Right lobe of liver (tissue), 6 donors: ENCODE results near the gene CDIPT. TPM values are rescaled to one million over a fixed set of nuclear protein-coding genes. Genes with fewer than 3 reads are reported as not detected.

ENCODE experiments used
- ATAC-seq, 4 donors: fragments of 200-7000 bp; cut with Tn5 transposase; one replicate each; pipeline ENCODE4 v1.9.1; 2020; ENCODE audit warnings: mild to moderate bottlenecking in 4 of 4, moderate library complexity in 4 of 4
- DNase-seq, 3 donors: peaks; one replicate each; pipeline ENCODE4 v3.0.0-alpha.2; 2020
- H3K27ac ChIP-seq, 3 donors: fragments of 200-600 bp; one replicate each; pipeline ENCODE4 v1.8.0; 2022
- H3K27me3 ChIP-seq, 2 donors: fragments of 200-600 bp; one replicate each; pipeline ENCODE4 v1.8.0; 2022
- H3K36me3 ChIP-seq, 4 donors: fragments of 200-600 bp; sonication (generic) in 1 of 4; one replicate each; pipeline versions ENCODE4 v1.5.1 to v1.8.0; 2017 to 2022; ENCODE audit warnings: control low read depth in 1 of 4
- H3K4me1 ChIP-seq, 4 donors: fragments of 200-600 bp; sonication (generic) in 1 of 4; one replicate each; pipeline versions ENCODE4 v1.5.1 to v1.8.0; 2017 to 2022; ENCODE audit warnings: control low read depth in 1 of 4
- H3K4me3 ChIP-seq, 3 donors: fragments of 200-600 bp; one replicate each; pipeline ENCODE4 v1.8.0; 2022
- H3K9me3 ChIP-seq, 4 donors: fragments of 200-600 bp; sonication (generic) in 1 of 4; one replicate each; pipeline versions ENCODE4 v1.5.1 to v1.8.0; 2017 to 2022; ENCODE audit warnings: control low read depth in 1 of 4
- POLR2A ChIP-seq: fragments of 450-650 bp; IDR thresholded peaks from one replicate; pipeline ENCODE4 v1.6.1; 2017; ENCODE audit warnings: antibody characterized with exemption, mild to moderate bottlenecking
- WGBS: methylation state at CpG from one replicate; pipeline ENCODE4 v1.1.6; 2018; ENCODE audit warnings: low coverage, low lambda C conversion rate; ENCODE audit not compliant: insufficient coverage; ENCODE audit errors: missing lambda C conversion rate; 5-methylcytosine and 5-hydroxymethylcytosine counted together
- intact Hi-C, 2 donors: fragments of 100-400 bp; cut with DNase I; formaldehyde crosslinking; loops; one replicate each; pipeline versions ENCODE4 v1.11.2 to v1.14.1; 2022
- total RNA-seq, 6 experiments: library from RNA; depleted of rRNA in 2 of 6; stranded (reverse); fragments of >200 nt in 2 of 6; fragmentation: NEBNext Ultra II Directional in 3 of 6; extraction: Animal tissue kit (Norgen Biotek cat#: 25700) in 3 of 6; gene quantifications; one replicate each; pipeline versions ENCODE4 v1.1.0 to v1.2.4, GENCODE V29; 2016 to 2023
- TF ChIP-seq, protein P1 (sequence below), 4 donors: fragments of 200-600 bp in 3 of 4; fragments of 450-650 bp in 1 of 4; IDR thresholded peaks; one replicate each; pipeline versions ENCODE4 v1.5.1 to v1.8.0; 2016 to 2022; ENCODE audit warnings: antibody characterized with exemption in 4 of 4, mild to moderate bottlenecking in 2 of 4
- donor health status: DM: no; HTN: yes; CAD: no.
- donor health status: DM: no; HTN: no; CAD: no.
- donor health status: DM: no; HTN: no; CAD: no.
- donor health status: DM: no; HTN: yes; CAD: no.
- donor health status: DM: no; HTN: yes; CAD: no.

Gene CDIPT
- total RNA-seq, 6 experiments from 2014 or later, result 35.1 to 96.6 (median 58.2) TPM

DNA sequence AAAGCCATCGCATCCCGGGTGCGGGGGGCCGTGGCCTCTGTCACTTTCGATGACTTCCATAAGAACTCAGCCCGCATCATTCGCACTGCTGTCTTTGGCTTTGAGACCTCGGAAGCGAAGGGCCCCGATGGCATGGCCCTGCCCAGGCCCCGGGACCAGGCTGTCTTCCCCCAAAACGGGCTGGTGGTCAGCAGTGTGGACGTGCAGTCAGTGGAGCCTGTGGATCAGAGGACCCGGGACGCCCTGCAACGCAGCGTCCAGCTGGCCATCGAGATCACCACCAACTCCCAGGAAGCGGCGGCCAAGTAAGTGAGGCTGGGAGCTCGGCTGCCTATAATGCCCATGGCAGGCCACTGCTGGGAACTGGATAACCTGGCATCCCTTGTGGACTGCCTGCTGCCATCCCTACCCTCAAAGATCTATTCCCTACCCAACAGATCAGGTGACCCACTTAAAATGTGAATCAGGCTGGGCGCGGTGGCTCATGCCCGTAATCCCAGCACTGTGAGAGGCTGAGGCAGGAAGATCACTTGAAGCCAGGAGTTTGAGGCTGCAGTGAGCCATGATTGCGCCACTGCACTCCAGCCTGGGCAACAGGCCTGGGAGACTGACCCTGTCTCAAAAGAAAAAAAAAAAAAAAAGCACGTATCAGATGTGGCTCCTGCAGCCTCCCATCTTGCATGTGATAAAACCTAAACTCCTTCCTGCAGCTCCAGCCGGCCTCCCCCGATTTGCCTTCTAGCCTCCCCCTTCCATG is 18.3 kb downstream of the CDIPT start:
- H3K4me1 ChIP-seq, result no peaks in the 10 kb centered on the region
- H3K27me3 ChIP-seq, result no peaks in the 10 kb centered on the region
- intact Hi-C loops, result loop anchor here in 1 of 2 donors (5.0 kb wide), 1 partner anchor 32 kb away; the partner anchor contains the start of gene PRRT2
- H3K36me3 ChIP-seq, result peaks cover 0 to 45% (median 13%) of the 10 kb centered on the region in 4 donors
- TF ChIP-seq, protein P1, sequence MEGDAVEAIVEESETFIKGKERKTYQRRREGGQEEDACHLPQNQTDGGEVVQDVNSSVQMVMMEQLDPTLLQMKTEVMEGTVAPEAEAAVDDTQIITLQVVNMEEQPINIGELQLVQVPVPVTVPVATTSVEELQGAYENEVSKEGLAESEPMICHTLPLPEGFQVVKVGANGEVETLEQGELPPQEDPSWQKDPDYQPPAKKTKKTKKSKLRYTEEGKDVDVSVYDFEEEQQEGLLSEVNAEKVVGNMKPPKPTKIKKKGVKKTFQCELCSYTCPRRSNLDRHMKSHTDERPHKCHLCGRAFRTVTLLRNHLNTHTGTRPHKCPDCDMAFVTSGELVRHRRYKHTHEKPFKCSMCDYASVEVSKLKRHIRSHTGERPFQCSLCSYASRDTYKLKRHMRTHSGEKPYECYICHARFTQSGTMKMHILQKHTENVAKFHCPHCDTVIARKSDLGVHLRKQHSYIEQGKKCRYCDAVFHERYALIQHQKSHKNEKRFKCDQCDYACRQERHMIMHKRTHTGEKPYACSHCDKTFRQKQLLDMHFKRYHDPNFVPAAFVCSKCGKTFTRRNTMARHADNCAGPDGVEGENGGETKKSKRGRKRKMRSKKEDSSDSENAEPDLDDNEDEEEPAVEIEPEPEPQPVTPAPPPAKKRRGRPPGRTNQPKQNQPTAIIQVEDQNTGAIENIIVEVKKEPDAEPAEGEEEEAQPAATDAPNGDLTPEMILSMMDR (IDR thresholded peaks at IDR 0.05), result no peak
- no peak for TF ChIP-seq POLR2A
- H3K9me3 ChIP-seq, result no peaks in the 10 kb centered on the region
- ATAC-seq, result no peak
- WGBS, result 0% methylated on average over 1 of the region's 28 CpGs
- H3K4me3 ChIP-seq, result no peak overlapping the region
- H3K27ac ChIP-seq, result no peak overlapping the region
- no peak for DNase-seq

DNA sequence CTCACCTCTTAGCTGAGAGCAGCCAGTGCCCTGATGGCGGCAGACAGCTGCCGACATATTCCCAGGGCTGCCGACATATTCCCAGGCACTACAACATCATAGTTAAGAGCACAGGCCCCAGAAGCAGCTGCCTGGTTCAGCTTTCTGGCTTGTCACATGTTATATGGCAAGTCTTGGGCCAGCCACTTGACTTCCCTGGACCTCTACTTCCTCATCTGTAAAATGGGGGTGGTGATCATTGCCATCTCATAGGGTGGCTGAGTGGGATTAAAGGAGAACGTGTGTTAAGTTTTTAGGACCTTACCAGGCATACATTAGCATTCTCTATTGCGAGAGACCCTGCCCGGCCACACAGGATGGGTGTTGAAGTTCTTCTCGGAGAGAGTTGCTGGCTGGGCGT is 19.1 kb downstream of the CDIPT start:
- DNase-seq (no peak), ATAC-seq (no peak)
- WGBS, result 71% methylated on average over 1 of the region's 8 CpGs
- TF ChIP-seq POLR2A, result no peak
- TF ChIP-seq, protein P1 (IDR thresholded peaks at IDR 0.05), result no peak
- H3K27me3 ChIP-seq, result no peaks in the 10 kb centered on the region
- intact Hi-C loops, result no loop called here
- H3K36me3 ChIP-seq, result peaks cover 0 to 50% (median 15%) of the 10 kb centered on the region in 4 donors
- H3K27ac ChIP-seq, result no peak overlapping the region
- no peak overlapping the region for H3K4me3 ChIP-seq
- H3K4me1 ChIP-seq, result no peaks in the 10 kb centered on the region
- no peaks in the 10 kb centered on the region for H3K9me3 ChIP-seq

DNA sequence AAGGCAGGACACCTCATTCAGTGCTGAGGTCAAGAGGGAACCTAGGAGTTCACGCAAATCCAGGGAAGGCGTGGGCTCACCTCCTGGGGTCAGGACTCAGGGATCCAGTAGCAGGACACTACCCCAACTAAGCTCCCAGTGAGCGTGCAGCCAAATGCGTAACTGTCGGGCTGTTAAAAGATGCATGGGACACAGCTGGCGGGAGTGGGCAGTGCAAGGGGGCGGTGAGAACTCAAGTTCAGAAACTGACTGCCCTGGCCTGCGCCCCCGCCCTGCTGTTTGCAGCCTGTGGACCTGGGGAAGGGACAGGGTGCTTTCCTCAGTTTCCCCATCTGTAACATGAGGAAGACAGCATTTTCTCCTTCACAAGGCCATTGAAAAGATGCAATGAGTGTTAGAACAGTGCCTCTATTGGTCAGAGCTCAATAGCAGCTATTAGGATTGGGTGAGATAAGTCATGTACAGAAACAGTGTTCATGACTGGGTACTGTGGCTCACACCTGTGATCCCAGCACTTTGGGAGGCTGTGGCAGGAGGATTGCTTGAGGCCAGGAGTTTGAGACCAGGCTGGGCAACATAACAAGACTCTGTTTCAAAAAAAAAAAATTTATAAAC is 20.2 kb downstream of the CDIPT start:
- no peak for DNase-seq
- TF ChIP-seq, protein P1 (IDR thresholded peaks at IDR 0.05), result peak in 1 of 4 donors; percentile 7
- TF ChIP-seq POLR2A, result no peak
- intact Hi-C loops, result no loop called here
- Histone ChIP-seq H3K27ac (no peak overlapping the region), H3K36me3 (peaks cover 0 to 58% (median 18%) of the 10 kb centered on the region in 4 donors), H3K9me3 (no peaks in the 10 kb centered on the region), H3K27me3 (no peaks in the 10 kb centered on the region), H3K4me3 (no peak overlapping the region), H3K4me1 (no peaks in the 10 kb centered on the region)
- ATAC-seq, result no peak
- WGBS, result 92% methylated on average over 2 of the region's 9 CpGs

DNA sequence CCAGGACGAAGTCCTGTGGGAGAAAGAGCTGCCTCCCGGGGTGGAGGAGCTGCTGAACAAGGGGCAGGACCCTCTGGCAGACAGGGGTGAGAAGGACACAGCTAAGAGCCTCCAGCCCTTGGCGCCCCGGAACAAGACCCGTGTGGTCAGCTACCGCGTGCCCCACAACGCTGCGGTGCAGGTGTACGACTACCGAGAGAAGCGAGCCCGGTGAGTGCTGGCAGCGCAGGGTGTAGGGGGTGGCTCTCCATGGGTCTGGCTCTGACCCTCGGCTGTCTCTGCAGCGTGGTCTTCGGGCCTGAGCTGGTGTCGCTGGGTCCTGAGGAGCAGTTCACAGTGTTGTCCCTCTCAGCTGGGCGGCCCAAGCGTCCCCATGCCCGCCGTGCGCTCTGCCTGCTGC is 21.4 kb downstream of the CDIPT start:
- WGBS, result 79% methylated on average over 2 of the region's 23 CpGs

More for the DNA sequence above, 21.4 kb downstream of the CDIPT start:
- peaks cover 0 to 59% (median 26%) of the 10 kb centered on the region in 4 donors for H3K36me3 ChIP-seq
- TF ChIP-seq, protein P1 (IDR thresholded peaks at IDR 0.05), result no peak
- TF ChIP-seq POLR2A, result no peak
- no peak for DNase-seq
- intact Hi-C loops, result no loop called here
- H3K4me1 ChIP-seq, result no peaks in the 10 kb centered on the region
- no peaks in the 10 kb centered on the region for H3K9me3 ChIP-seq
- H3K4me3 ChIP-seq, result no peak overlapping the region
- H3K27me3 ChIP-seq, result no peaks in the 10 kb centered on the region
- ATAC-seq, result peak in 1 of 4 donors; percentile 16
- no peak overlapping the region for H3K27ac ChIP-seq
